GM12878 (cell line): ENCODE measurements around the gene SPATA45. TPM values are rescaled to one million over a fixed set of nuclear protein-coding genes. Genes with fewer than 3 reads are reported as not detected.

Experiments
- BACH1 ChIP-seq: fragments of 450-650 bp; IDR thresholded peaks from 2 replicates; pipeline ENCODE4 v1.6.1; 2017; ENCODE audit warnings: mild to moderate bottlenecking, borderline replicate concordance
- BHLHE40 ChIP-seq, 2 experiments: fragments of 450-650 bp in 1 of 2; IDR thresholded peaks; 2 replicates each; pipeline ENCODE4 v1.6.1; 2011 to 2017; ENCODE audit warnings: low read depth in 2 of 2, borderline replicate concordance in 1 of 2, improper control_type of control experiment in 1 of 2, low read length in 1 of 2, mild to moderate bottlenecking in 1 of 2
- CBX5 ChIP-seq: sonication (generic); IDR thresholded peaks from 2 replicates; pipeline ENCODE4 v1.6.1; 2016; ENCODE audit warnings: low read depth, moderate library complexity, mild to moderate bottlenecking, inconsistent platforms
- CEBPZ ChIP-seq: fragments of 150-350 bp; IDR thresholded peaks from 2 replicates; pipeline ENCODE4 v1.6.1; 2016; ENCODE audit warnings: low read depth, low read length
- EZH2 ChIP-seq: IDR thresholded peaks from 2 replicates; pipeline ENCODE4 v1.6.1; 2012; ENCODE audit warnings: low read depth, mild to moderate bottlenecking, control low read depth, inconsistent platforms, low read length, borderline replicate concordance; ENCODE audit not compliant: control insufficient read depth
- HDGF ChIP-seq: fragments of 450-650 bp; IDR thresholded peaks from 2 replicates; pipeline ENCODE4 v1.6.1; 2016; ENCODE audit warnings: antibody characterized with exemption
- MEF2A ChIP-seq: IDR thresholded peaks from 2 replicates; pipeline ENCODE4 v1.6.1; 2011; ENCODE audit warnings: low read depth, mild to moderate bottlenecking, low read length, moderate library complexity; ENCODE audit not compliant: insufficient read depth
- MYB ChIP-seq: fragments of 150-350 bp; IDR thresholded peaks from 2 replicates; pipeline ENCODE4 v1.6.1; 2014; ENCODE audit warnings: mild to moderate bottlenecking, low read depth, low read length, borderline replicate concordance
- NFYB ChIP-seq: IDR thresholded peaks from 2 replicates; pipeline ENCODE4 v1.6.1; 2011; ENCODE audit warnings: low read depth, mild to moderate bottlenecking, low read length, improper control_type of control experiment, moderate library complexity; ENCODE audit not compliant: insufficient read depth
- NR2C2 ChIP-seq: IDR thresholded peaks from 2 replicates; pipeline ENCODE4 v1.6.1; 2011; ENCODE audit warnings: borderline replicate concordance, low read depth; ENCODE audit not compliant: control insufficient read depth, insufficient read length
- NR2F1 ChIP-seq: fragments of 450-650 bp; conservative IDR thresholded peaks from 2 replicates; pipeline ENCODE4 v1.6.1; 2017; ENCODE audit warnings: mild to moderate bottlenecking
- PAX5 ChIP-seq: IDR thresholded peaks from 2 replicates; pipeline ENCODE4 v1.6.1; 2011; ENCODE audit warnings: low read depth, low read length, borderline replicate concordance
- RFX5 ChIP-seq: IDR thresholded peaks from 2 replicates; pipeline ENCODE4 v1.6.1; 2011; ENCODE audit warnings: low read depth, low read length, improper control_type of control experiment
- SREBF2 ChIP-seq: IDR thresholded peaks from 2 replicates; pipeline ENCODE4 v1.6.1; 2012; ENCODE audit warnings: mild to moderate bottlenecking, low read length
- SUZ12 ChIP-seq: fragments of 200-600 bp; sonication (generic); IDR thresholded peaks from one replicate; pipeline ENCODE4 v1.6.1; 2018; ENCODE audit warnings: antibody characterized with exemption, mild to moderate bottlenecking; ENCODE audit not compliant: unreplicated experiment
- ZBED1 ChIP-seq: IDR thresholded peaks from 2 replicates; pipeline ENCODE4 v1.6.1; 2016; ENCODE audit warnings: borderline replicate concordance
- ZNF207 ChIP-seq: fragments of 450-650 bp; IDR thresholded peaks from 2 replicates; pipeline ENCODE4 v1.6.1; 2014; ENCODE audit warnings: antibody characterized with exemption, mild to moderate bottlenecking, borderline replicate concordance
- ZNF217 ChIP-seq: fragments of 450-650 bp; IDR thresholded peaks from 2 replicates; pipeline ENCODE4 v1.6.1; 2017; ENCODE audit warnings: antibody characterized with exemption, mild to moderate bottlenecking
- polyA plus RNA-seq, 11 experiments: library from polyadenylated mRNA; depleted of rRNA in 4 of 11; unstranded in 6 of 11; stranded (reverse) in 5 of 11; fragments of >200 nt; fragmentation: Nextera tagmentation in 4 of 11; fragmentation: Illumina TruSeq in 1 of 11; extraction: Ambion mirVana in 4 of 11; extraction: Trizol in 1 of 11; gene quantifications; 1 replicate in 1 of 11; 2 replicates in 10 of 11; pipeline versions ENCODE4 v1.2.1 to v1.2.3, GENCODE V29; 2011 to 2016; ENCODE audit warnings: inconsistent platforms in 2 of 11, missing spikeins in 2 of 11, low read depth in 1 of 11
- total RNA-seq, 4 experiments: library from RNA; depleted of rRNA in 3 of 4; stranded (reverse); fragments of >200 nt in 3 of 4; fragmentation: Illumina TruSeq in 1 of 4; extraction: Trizol in 1 of 4; gene quantifications; 2 replicates each; pipeline versions ENCODE4 v1.2.1 to v1.2.3, GENCODE V29; 2013 to 2021
- TF ChIP-seq, protein P1 (sequence below): fragments of 450-650 bp; IDR thresholded peaks from 2 replicates; pipeline ENCODE4 v1.6.1; 2017; ENCODE audit warnings: mild to moderate bottlenecking, low read depth, inconsistent platforms; ENCODE audit not compliant: poor library complexity, severe bottlenecking
- TF ChIP-seq, protein P2 (sequence below): fragments of 450-650 bp; IDR thresholded peaks from 2 replicates; pipeline ENCODE4 v1.6.1; 2017; ENCODE audit warnings: mild to moderate bottlenecking, moderate library complexity

Gene SPATA45
- total and polyA plus RNA-seq, 10 of the 15 experiments (the other 5 are each of a cell fraction or from before 2014, with no cell fraction given) = 0.22 to 0.37 (median 0.31) TPM; not detected in 7

DNA sequence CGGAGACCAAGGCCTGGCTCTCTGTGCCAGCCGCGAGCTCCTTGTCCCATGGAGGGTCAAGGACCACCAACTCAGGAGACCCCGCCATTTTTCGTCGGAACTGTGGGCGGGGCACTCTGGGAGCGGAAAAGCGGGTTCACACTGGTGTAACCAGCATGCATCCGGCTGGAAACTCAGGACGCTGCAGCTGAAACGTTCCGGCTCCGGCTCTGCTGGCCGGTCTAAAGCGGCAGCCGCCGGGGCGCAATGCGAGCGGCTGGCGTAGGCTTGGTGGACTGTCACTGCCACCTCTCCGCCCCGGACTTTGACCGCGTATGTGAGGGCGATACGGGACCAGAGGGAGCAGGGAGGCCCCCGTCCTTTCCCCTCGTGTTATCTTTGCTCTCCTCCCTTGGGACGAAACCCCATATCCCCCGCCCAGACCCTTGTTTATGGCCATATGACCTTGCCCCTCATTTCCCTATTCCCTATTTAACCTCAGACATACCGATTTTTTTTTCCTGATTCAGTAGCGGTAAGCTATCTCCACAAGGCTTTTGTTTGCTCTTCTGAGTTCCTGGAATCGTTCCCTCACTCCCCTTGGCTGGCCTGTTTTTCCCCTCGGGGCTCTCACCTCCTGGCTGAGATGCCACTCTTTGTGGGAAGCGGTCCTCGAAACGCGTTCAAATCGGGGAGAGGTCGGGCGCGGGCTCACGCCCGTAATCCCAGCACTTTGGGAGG is 55.6 kb downstream of the SPATA45 start, which contains the start of the genes NSL1 and TATDN3 (continued):
- peak; percentile 97 for TF ChIP-seq CBX5
- TF ChIP-seq NFYB = no peak
- TF ChIP-seq SUZ12 = no peak
- TF ChIP-seq EZH2 = no peak
- TF ChIP-seq CEBPZ = no peak
- TF ChIP-seq HDGF = 0 out of 2 replicates have a peak, but pooled peaks have one; percentile 5
- no peak for TF ChIP-seq PAX5
- peak; percentile 98 for TF ChIP-seq ZNF207
- peak; percentile 22 to 64; a peak in 3 of 4 replicates for TF ChIP-seq BHLHE40 (IDR thresholded peaks at IDR 0.05; ENCODE audit: borderline replicate concordance in 1 of 2, low read depth in 2 of 2, low read length in 1 of 2)
- no peak for TF ChIP-seq ZNF217
- no peak; the same call in 1 of the 2 replicates for TF ChIP-seq RFX5
- no peak for TF ChIP-seq NR2C2
- TF ChIP-seq, protein P1, sequence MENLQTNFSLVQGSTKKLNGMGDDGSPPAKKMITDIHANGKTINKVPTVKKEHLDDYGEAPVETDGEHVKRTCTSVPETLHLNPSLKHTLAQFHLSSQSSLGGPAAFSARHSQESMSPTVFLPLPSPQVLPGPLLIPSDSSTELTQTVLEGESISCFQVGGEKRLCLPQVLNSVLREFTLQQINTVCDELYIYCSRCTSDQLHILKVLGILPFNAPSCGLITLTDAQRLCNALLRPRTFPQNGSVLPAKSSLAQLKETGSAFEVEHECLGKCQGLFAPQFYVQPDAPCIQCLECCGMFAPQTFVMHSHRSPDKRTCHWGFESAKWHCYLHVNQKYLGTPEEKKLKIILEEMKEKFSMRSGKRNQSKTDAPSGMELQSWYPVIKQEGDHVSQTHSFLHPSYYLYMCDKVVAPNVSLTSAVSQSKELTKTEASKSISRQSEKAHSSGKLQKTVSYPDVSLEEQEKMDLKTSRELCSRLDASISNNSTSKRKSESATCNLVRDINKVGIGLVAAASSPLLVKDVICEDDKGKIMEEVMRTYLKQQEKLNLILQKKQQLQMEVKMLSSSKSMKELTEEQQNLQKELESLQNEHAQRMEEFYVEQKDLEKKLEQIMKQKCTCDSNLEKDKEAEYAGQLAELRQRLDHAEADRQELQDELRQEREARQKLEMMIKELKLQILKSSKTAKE = peak; percentile 49
- TF ChIP-seq SREBF2 = no peak
- TF ChIP-seq, protein P2, sequence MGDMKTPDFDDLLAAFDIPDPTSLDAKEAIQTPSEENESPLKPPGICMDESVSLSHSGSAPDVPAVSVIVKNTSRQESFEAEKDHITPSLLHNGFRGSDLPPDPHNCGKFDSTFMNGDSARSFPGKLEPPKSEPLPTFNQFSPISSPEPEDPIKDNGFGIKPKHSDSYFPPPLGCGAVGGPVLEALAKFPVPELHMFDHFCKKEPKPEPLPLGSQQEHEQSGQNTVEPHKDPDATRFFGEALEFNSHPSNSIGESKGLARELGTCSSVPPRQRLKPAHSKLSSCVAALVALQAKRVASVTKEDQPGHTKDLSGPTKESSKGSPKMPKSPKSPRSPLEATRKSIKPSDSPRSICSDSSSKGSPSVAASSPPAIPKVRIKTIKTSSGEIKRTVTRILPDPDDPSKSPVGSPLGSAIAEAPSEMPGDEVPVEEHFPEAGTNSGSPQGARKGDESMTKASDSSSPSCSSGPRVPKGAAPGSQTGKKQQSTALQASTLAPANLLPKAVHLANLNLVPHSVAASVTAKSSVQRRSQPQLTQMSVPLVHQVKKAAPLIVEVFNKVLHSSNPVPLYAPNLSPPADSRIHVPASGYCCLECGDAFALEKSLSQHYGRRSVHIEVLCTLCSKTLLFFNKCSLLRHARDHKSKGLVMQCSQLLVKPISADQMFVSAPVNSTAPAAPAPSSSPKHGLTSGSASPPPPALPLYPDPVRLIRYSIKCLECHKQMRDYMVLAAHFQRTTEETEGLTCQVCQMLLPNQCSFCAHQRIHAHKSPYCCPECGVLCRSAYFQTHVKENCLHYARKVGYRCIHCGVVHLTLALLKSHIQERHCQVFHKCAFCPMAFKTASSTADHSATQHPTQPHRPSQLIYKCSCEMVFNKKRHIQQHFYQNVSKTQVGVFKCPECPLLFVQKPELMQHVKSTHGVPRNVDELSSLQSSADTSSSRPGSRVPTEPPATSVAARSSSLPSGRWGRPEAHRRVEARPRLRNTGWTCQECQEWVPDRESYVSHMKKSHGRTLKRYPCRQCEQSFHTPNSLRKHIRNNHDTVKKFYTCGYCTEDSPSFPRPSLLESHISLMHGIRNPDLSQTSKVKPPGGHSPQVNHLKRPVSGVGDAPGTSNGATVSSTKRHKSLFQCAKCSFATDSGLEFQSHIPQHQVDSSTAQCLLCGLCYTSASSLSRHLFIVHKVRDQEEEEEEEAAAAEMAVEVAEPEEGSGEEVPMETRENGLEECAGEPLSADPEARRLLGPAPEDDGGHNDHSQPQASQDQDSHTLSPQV = no peak
- TF ChIP-seq MYB = no peak
- TF ChIP-seq NR2F1 = peak; percentile 91
- TF ChIP-seq ZBED1 = peak; percentile 57; the same call in 1 of the 2 replicates
- 0 out of 2 replicates have a peak, but pooled peaks have one; percentile 67 for TF ChIP-seq MEF2A
- peak; percentile 91 for TF ChIP-seq BACH1
